Vagina (tissue), 2 donors: ENCODE results near the gene TGFB1.

Source experiments
- CTCF ChIP-seq, 3 experiments: fragments of 450-650 bp in 2 of 3; fragments of 200-600 bp in 1 of 3; sonication (generic) in 1 of 3; IDR thresholded peaks; one replicate each; pipeline ENCODE4 v1.5.1; 2017 to 2019; ENCODE audit warnings: antibody characterized with exemption in 3 of 3, mild to moderate bottlenecking in 2 of 3, moderate library complexity in 2 of 3
- POLR2A ChIP-seq, 2 donors: fragments of 450-650 bp; IDR thresholded peaks; one replicate each; pipeline ENCODE4 v1.6.1; 2017; ENCODE audit warnings: antibody characterized with exemption in 2 of 2, mild to moderate bottlenecking in 2 of 2, moderate library complexity in 2 of 2
- POLR2AphosphoS5 ChIP-seq, 2 donors: sonication (generic); formaldehyde crosslinking; IDR thresholded peaks; one replicate each; pipeline ENCODE4 v1.9.0; 2017; ENCODE audit warnings: antibody characterized with exemption in 2 of 2, mild to moderate bottlenecking in 2 of 2, low read depth in 1 of 2; ENCODE audit not compliant: insufficient read depth in 1 of 2

- TF ChIP-seq POLR2A (IDR thresholded peaks at IDR 0.05) (no peak), CTCF (IDR thresholded peaks at IDR 0.05) (no peak), POLR2AphosphoS5 (IDR thresholded peaks at IDR 0.05; ENCODE audit: insufficient read depth in 1 of 2, low read depth in 1 of 2) (no peak)
Measured at GRCh38 chr19:41325640-41325946, 28.1 kb downstream of the TGFB1 start.
